Activated naive CD8-positive, alpha-beta T cell (primary cell): ENCODE results near the gene TRHDE.
"Not testable (repeated sequence)": the region's sequence is repeated elsewhere in the genome, so short reads cannot be mapped to it uniquely, and the experiment has no call there.

Source experiments
- H3K27ac Mint-ChIP-seq: one replicate; pipeline ENCODE4 v1.8.0; 2021; ENCODE audit warnings: mixed read lengths
- H3K27me3 Mint-ChIP-seq: one replicate; pipeline ENCODE4 v1.8.0; 2021; ENCODE audit warnings: mixed read lengths
- H3K36me3 Mint-ChIP-seq: one replicate; pipeline ENCODE4 v1.8.0; 2021; ENCODE audit warnings: mixed read lengths
- H3K4me1 Mint-ChIP-seq: one replicate; pipeline ENCODE4 v1.8.0; 2021; ENCODE audit warnings: low read depth, mixed read lengths
- H3K4me3 Mint-ChIP-seq: one replicate; pipeline ENCODE4 v1.8.0; 2021; ENCODE audit warnings: mild to moderate bottlenecking, mixed read lengths
- H3K9me3 Mint-ChIP-seq: one replicate; pipeline ENCODE4 v1.8.0; 2021; ENCODE audit warnings: low read depth, mixed read lengths

The TRHDE gene

GRCh38 chr12:72511906-72512305 lies 239.7 kb downstream of the TRHDE start:
- H3K36me3 Mint-ChIP-seq, result no peaks in the 10 kb centered on the region
- no peak overlapping the region for H3K27ac Mint-ChIP-seq
- H3K9me3 Mint-ChIP-seq, result no peaks in the 10 kb centered on the region
- H3K27me3 Mint-ChIP-seq, result no peaks in the 10 kb centered on the region
- no peaks in the 10 kb centered on the region for H3K4me1 Mint-ChIP-seq
- H3K4me3 Mint-ChIP-seq, result no peak overlapping the region

DNA sequence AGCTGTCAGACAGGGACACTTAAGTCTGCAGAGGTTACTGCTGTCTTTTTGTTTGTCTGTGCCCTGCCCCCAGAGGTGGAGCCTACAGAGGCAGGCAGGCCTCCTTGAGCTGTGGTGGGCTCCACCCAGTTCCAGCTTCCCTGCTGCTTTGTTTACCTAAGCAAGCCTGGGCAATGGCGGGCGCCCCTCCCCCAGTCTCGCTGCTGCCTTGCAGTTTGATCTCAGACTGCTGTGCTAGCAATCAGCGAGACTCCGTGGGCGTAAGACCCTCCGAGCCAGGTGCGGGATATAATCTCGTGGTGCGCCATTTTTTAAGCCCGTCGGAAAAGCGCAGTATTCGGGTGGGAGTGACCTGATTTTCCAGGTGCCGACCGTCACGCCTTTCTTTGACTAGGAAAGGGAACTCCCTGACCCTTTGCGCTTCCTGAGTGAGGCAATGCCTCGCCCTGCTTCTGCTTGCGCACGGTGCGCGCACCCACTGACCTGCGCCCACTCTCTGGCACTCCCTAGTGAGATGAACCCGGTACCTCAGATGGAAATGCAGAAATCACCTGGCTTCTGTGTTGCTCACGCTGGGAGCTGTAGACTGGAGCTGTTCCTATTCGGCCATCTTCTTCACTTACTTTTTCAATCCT lies 248.0 kb downstream of the TRHDE start:
- H3K27me3 Mint-ChIP-seq, H3K27ac Mint-ChIP-seq, H3K4me3 Mint-ChIP-seq, H3K9me3 Mint-ChIP-seq, H3K36me3 Mint-ChIP-seq, H3K4me1 Mint-ChIP-seq: not testable (repeated sequence)

DNA sequence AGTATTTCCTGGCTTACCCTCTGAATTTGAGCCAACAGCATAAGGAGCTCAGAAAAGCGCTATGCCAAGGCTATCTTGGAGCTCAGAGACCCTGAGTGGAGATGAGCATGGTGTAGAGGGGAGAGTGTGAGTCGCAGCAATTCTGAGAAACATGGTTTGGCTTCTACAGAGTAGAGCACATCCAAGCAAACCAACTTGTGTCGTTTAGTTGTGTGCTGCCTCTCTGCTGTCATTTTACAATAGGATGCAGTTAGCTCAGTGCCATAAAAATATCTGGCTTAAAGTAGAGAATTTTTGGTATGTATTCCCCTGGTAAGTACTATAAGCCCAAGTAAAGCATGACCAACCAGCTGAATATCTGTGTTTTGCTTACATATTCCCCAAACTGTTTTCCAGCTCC lies 249.2 kb downstream of the TRHDE start:
- Mint-ChIP-seq H3K4me1 (no peaks in the 10 kb centered on the region), H3K27me3 (no peaks in the 10 kb centered on the region), H3K4me3 (no peak overlapping the region), H3K27ac (no peak overlapping the region), H3K36me3 (no peaks in the 10 kb centered on the region), H3K9me3 (no peaks in the 10 kb centered on the region)

GRCh38 chr12:72522411-72522810 lies 250.2 kb downstream of the TRHDE start:
- Mint-ChIP-seq H3K27me3 (no peaks in the 10 kb centered on the region), H3K4me3 (no peak overlapping the region), H3K4me1 (no peaks in the 10 kb centered on the region), H3K36me3 (no peaks in the 10 kb centered on the region), H3K9me3 (no peaks in the 10 kb centered on the region), H3K27ac (no peak overlapping the region)

DNA sequence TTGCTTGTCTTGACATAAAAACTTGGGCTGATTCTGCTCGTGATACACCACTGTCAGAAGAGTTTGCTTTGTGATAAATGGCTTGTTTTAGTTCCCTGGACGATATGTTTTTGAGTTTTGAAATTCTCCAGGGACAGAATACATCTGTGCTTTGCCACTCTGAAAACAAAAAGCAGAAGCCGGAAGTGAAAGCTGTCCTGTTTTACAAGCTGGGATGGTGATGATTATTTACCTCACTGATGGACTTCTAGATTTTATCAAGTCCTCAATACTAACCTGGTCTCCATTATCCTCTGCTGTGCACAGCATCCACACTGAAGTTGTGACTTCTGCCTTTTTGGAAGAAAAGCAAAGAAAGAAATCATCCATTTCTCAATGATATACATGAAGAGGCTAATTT lies 251.6 kb downstream of the TRHDE start:
- no peak overlapping the region for H3K27ac Mint-ChIP-seq
- H3K4me3 Mint-ChIP-seq, result no peak overlapping the region
- no peaks in the 10 kb centered on the region for H3K9me3 Mint-ChIP-seq
- H3K27me3 Mint-ChIP-seq, result no peaks in the 10 kb centered on the region
- no peaks in the 10 kb centered on the region for H3K36me3 Mint-ChIP-seq
- no peaks in the 10 kb centered on the region for H3K4me1 Mint-ChIP-seq

GRCh38 chr12:72535212-72535990 lies 263.2 kb downstream of the TRHDE start:
- no peaks in the 10 kb centered on the region for H3K27me3 Mint-ChIP-seq
- no peaks in the 10 kb centered on the region for H3K36me3 Mint-ChIP-seq
- no peaks in the 10 kb centered on the region for H3K4me1 Mint-ChIP-seq
- peaks cover 6% of the 10 kb centered on the region for H3K9me3 Mint-ChIP-seq
- H3K27ac Mint-ChIP-seq, result no peak overlapping the region
- no peak overlapping the region for H3K4me3 Mint-ChIP-seq

DNA sequence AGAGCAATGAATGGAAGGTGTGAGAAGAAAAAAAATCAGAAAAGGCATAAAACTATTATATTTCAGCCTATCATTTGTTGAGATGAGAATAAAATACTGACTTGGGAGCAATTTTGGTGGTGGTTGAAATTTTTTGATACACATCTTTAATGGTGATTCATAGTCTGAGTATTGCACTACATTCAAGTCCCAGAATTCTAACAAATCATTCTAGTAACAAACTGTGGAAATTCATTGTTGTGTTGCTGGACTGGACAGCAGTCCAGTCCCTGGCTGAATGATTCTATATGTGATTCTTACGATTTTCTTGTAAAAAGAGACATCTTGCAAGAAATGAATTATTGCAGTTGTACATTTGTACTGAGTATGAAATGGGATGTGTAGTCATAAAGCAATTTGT lies 268.6 kb downstream of the TRHDE start:
- H3K4me1 Mint-ChIP-seq, result no peaks in the 10 kb centered on the region
- H3K4me3 Mint-ChIP-seq, result no peak overlapping the region
- no peaks in the 10 kb centered on the region for H3K27me3 Mint-ChIP-seq
- no peak overlapping the region for H3K27ac Mint-ChIP-seq
- H3K36me3 Mint-ChIP-seq, result no peaks in the 10 kb centered on the region
- no peaks in the 10 kb centered on the region for H3K9me3 Mint-ChIP-seq

- Mint-ChIP-seq H3K4me3 (no peak overlapping the region), H3K27ac (no peak overlapping the region), H3K4me1 (no peaks in the 10 kb centered on the region), H3K9me3 (no peaks in the 10 kb centered on the region), H3K27me3 (no peaks in the 10 kb centered on the region), H3K36me3 (no peaks in the 10 kb centered on the region)
Observed at GRCh38 chr12:72543777-72544467, 271.8 kb downstream of the TRHDE start.

DNA sequence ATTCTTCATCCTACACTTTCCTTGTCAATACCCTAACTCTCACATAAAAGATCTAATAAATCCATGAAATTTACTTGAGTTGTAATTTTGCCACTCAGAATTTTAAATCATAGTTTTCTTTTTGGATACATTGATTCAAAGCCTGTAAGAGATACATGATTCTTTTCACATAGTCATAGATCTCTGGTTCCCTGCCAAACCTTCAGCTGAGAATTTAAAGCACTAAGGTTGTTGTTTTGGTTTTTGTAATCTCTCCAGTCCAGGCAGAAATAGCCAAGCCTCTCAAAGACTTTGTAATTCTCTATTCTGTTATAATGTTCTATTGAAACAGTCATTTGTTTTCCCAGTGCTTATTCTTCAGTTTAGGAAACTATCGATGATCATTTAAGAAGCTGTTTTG lies 273.9 kb downstream of the TRHDE start:
- H3K27me3 Mint-ChIP-seq, result no peaks in the 10 kb centered on the region
- H3K4me1 Mint-ChIP-seq, result no peaks in the 10 kb centered on the region

DNA sequence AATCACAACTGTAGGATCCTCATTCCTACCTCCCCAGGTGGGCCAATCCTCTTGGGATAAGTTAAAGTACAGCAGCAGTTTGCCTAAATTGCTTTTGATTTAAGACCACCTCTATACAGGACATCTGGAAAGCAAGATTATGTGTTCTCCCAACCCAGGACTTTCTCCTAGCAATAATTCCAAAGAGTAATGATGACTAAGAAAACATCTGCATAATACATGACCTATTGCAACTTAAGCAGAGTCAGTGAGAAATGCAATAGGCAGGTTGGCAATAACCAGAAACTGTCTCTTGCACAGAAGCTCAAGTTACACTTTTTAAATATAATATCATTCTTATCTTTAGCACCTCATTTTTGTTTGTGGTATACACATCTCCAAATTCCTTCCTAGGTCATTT lies 275.4 kb downstream of the TRHDE start:
- no peak overlapping the region for H3K27ac Mint-ChIP-seq

More for the DNA sequence above, 273.9 kb downstream of the TRHDE start:
- Mint-ChIP-seq H3K9me3 (no peaks in the 10 kb centered on the region), H3K36me3 (no peaks in the 10 kb centered on the region), H3K4me3 (no peak overlapping the region), H3K27ac (no peak overlapping the region)

GRCh38 chr12:72549184-72549583 lies 277.0 kb downstream of the TRHDE start:
- H3K27ac Mint-ChIP-seq, result no peak overlapping the region
- no peaks in the 10 kb centered on the region for H3K4me1 Mint-ChIP-seq
- H3K9me3 Mint-ChIP-seq, result peaks cover 5% of the 10 kb centered on the region
- H3K36me3 Mint-ChIP-seq, result no peaks in the 10 kb centered on the region
- H3K4me3 Mint-ChIP-seq, result no peak overlapping the region
- H3K27me3 Mint-ChIP-seq, result no peaks in the 10 kb centered on the region

More for the DNA sequence above, 275.4 kb downstream of the TRHDE start:
- H3K27me3 Mint-ChIP-seq, result no peaks in the 10 kb centered on the region
- peaks cover 4% of the 10 kb centered on the region for H3K9me3 Mint-ChIP-seq
- H3K36me3 Mint-ChIP-seq, result no peaks in the 10 kb centered on the region
- no peaks in the 10 kb centered on the region for H3K4me1 Mint-ChIP-seq
- no peak overlapping the region for H3K4me3 Mint-ChIP-seq

- no peaks in the 10 kb centered on the region for H3K27me3 Mint-ChIP-seq
- H3K4me3 Mint-ChIP-seq, result no peak overlapping the region
- no peaks in the 10 kb centered on the region for H3K36me3 Mint-ChIP-seq
- no peaks in the 10 kb centered on the region for H3K4me1 Mint-ChIP-seq
- no peaks in the 10 kb centered on the region for H3K9me3 Mint-ChIP-seq
- no peak overlapping the region for H3K27ac Mint-ChIP-seq
Observed at GRCh38 chr12:72560003-72560769, 288.0 kb downstream of the TRHDE start.

- H3K4me3 Mint-ChIP-seq, result no peak overlapping the region
Observed at GRCh38 chr12:72570601-72571000, 298.4 kb downstream of the TRHDE start.

DNA sequence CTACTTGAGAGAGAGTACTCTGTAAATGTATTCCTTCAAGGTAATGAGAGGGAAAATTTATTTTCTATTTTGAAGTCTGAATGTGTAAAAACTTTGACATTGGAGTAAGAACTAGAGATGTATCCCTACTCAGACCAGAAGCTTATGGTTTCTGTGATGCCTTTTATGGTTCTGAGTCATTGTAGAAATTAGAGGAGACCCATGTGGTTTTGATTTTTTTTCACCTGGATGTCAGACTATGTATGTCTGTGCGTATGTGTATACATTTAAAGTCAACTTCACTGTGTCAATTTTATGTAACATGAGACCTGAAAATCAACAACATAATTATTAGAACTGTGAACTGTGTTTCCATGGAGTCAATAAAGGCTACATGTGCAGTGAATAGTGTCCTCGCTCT lies 302.0 kb downstream of the TRHDE start:
- no peaks in the 10 kb centered on the region for H3K4me1 Mint-ChIP-seq
- no peaks in the 10 kb centered on the region for H3K36me3 Mint-ChIP-seq
- H3K27ac Mint-ChIP-seq, result no peak overlapping the region
- H3K4me3 Mint-ChIP-seq, result no peak overlapping the region
- H3K27me3 Mint-ChIP-seq, result no peaks in the 10 kb centered on the region
- peaks cover 5% of the 10 kb centered on the region for H3K9me3 Mint-ChIP-seq

More at GRCh38 chr12:72570601-72571000, 298.4 kb downstream of the TRHDE start:
- Mint-ChIP-seq H3K36me3 (no peaks in the 10 kb centered on the region), H3K27me3 (no peaks in the 10 kb centered on the region), H3K27ac (no peak overlapping the region), H3K9me3 (no peaks in the 10 kb centered on the region), H3K4me1 (no peaks in the 10 kb centered on the region)

- no peaks in the 10 kb centered on the region for H3K36me3 Mint-ChIP-seq
- no peak overlapping the region for H3K4me3 Mint-ChIP-seq
- H3K27ac Mint-ChIP-seq, result no peak overlapping the region
- H3K4me1 Mint-ChIP-seq, result no peaks in the 10 kb centered on the region
- peaks cover 9% of the 10 kb centered on the region for H3K9me3 Mint-ChIP-seq
- H3K27me3 Mint-ChIP-seq, result no peaks in the 10 kb centered on the region
Observed at GRCh38 chr12:72578327-72578726, 306.2 kb downstream of the TRHDE start.
